ENCODE measurements around the gene EHD2.

DNA sequence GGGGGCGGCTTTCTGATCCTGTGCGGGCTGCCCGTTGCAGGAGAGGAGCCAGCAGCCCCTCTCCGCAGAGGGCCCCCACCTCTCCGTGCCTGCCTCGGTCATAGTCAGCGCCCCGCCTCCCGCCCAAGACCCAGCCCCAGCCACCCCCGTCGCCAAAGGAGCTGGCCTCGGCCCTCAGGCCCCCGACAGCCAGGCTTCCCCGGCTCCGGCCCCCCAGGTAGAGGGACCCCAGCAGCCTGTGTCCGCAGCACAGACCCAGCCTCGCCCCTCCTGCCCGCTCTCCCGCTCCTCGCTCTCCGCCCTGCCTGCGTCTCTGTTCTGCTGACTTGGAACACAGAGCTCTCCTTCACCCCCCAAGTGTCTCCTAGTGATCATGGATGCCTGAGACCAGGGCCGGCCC lies 31.3 kb upstream of the EHD2 start:
- TF ChIP-seq POLR2A (IDR thresholded peaks at IDR 0.05) (no peak), CTCF (IDR thresholded peaks at IDR 0.05) (no peak)
